WTC11 (cell line): ENCODE measurements around the gene HERPUD2. TPM values are rescaled to one million over a fixed set of nuclear protein-coding genes. Genes with fewer than 3 reads are reported as not detected.

Experiments used
- ATAC-seq: fragments of 200-7000 bp; cut with Tn5 transposase; 2 replicates; pipeline ENCODE4 v1.10.0; 2021; ENCODE audit warnings: mild to moderate bottlenecking, moderate library complexity
- CTCF ChIA-PET: fragments of 300-600 bp; sonication (Branson Sonifier 250); formaldehyde crosslinking; loops from one replicate; lab custom pipeline; 2021; ENCODE audit warnings: antibody characterized with exemption; lab: Charles Lee
- POLR2A ChIA-PET: fragments of 350-600 bp; sonication (Branson Sonifier 250); formaldehyde crosslinking; loops from one replicate; lab custom pipeline; 2021; ENCODE audit warnings: antibody characterized with exemption; lab: Charles Lee
- DNase-seq: peaks from one replicate; pipeline ENCODE4 v3.0.0; 2021; ENCODE audit warnings: low spot score
- H3K27ac Mint-ChIP-seq: 2 replicates; pipeline ENCODE4 v1.8.0; 2021; ENCODE audit warnings: mixed read lengths
- H3K27me3 Mint-ChIP-seq: 2 replicates; pipeline ENCODE4 v1.8.0; 2021; ENCODE audit warnings: low read depth, mild to moderate bottlenecking, moderate library complexity, mixed read lengths
- H3K36me3 Mint-ChIP-seq: 2 replicates; pipeline ENCODE4 v1.8.0; 2021; ENCODE audit warnings: mixed read lengths
- H3K4me1 Mint-ChIP-seq: 2 replicates; pipeline ENCODE4 v1.8.0; 2022; ENCODE audit warnings: mixed read lengths
- H3K4me3 Mint-ChIP-seq: 2 replicates; pipeline ENCODE4 v1.8.0; 2021; ENCODE audit warnings: mild to moderate bottlenecking, moderate library complexity, mixed read lengths
- H3K9me3 Mint-ChIP-seq: 2 replicates; pipeline ENCODE4 v1.8.0; 2021; ENCODE audit warnings: mixed read lengths
- EMX1 ChIP-seq: fragments of 250-450 bp; sonication (Bioruptor Pico); IDR thresholded peaks from 2 replicates; pipeline ENCODE4 v1.8.0; 2021; ENCODE audit warnings: mild to moderate bottlenecking
- ESRRA ChIP-seq: sonication (generic); formaldehyde crosslinking; IDR thresholded peaks from 2 replicates; pipeline ENCODE4 v1.8.1; 2022; ENCODE audit warnings: mild to moderate bottlenecking, missing genetic modification reagents, borderline replicate concordance
- HMGA2 ChIP-seq: fragments of 250-450 bp; sonication (Bioruptor Pico); IDR thresholded peaks from 2 replicates; pipeline ENCODE4 v1.4.0; 2021; ENCODE audit warnings: mild to moderate bottlenecking, moderate library complexity
- MXD4 ChIP-seq: fragments of 250-450 bp; sonication (Bioruptor Pico); IDR thresholded peaks from 2 replicates; pipeline ENCODE4 v1.8.0; 2021; ENCODE audit warnings: mild to moderate bottlenecking, moderate library complexity, borderline replicate concordance
- NFE2L1 ChIP-seq: sonication (generic); formaldehyde crosslinking; IDR thresholded peaks from 2 replicates; pipeline ENCODE4 v1.8.1; 2023; ENCODE audit warnings: missing genetic modification reagents
- PREB ChIP-seq: sonication (generic); formaldehyde crosslinking; IDR thresholded peaks from 2 replicates; pipeline ENCODE4 v1.8.1; 2022; ENCODE audit warnings: mild to moderate bottlenecking, missing genetic modification reagents, moderate library complexity, borderline replicate concordance
- TEAD4 ChIP-seq: sonication (generic); formaldehyde crosslinking; IDR thresholded peaks from 2 replicates; pipeline ENCODE4 v1.8.0; 2022; ENCODE audit warnings: mild to moderate bottlenecking, missing genetic modification reagents
- TP53 ChIP-seq: sonication (generic); formaldehyde crosslinking; IDR thresholded peaks from 2 replicates; pipeline ENCODE4 v1.8.1; 2023; ENCODE audit warnings: mild to moderate bottlenecking, missing genetic modification reagents
- USF2 ChIP-seq: sonication (generic); formaldehyde crosslinking; IDR thresholded peaks from 2 replicates; pipeline ENCODE4 v1.8.1; 2023; ENCODE audit warnings: mild to moderate bottlenecking, missing genetic modification reagents, moderate library complexity
- ZNF121 ChIP-seq: sonication (generic); formaldehyde crosslinking; IDR thresholded peaks from 2 replicates; pipeline ENCODE4 v1.8.0; 2023; ENCODE audit warnings: missing genetic modification reagents
- ZNF138 ChIP-seq: sonication (generic); formaldehyde crosslinking; conservative IDR thresholded peaks from 2 replicates; pipeline ENCODE4 v1.8.1; 2022; ENCODE audit warnings: mild to moderate bottlenecking, moderate library complexity, missing genetic modification reagents
- ZNF263 ChIP-seq: sonication (generic); formaldehyde crosslinking; IDR thresholded peaks from 2 replicates; pipeline ENCODE4 v1.8.1; 2022; ENCODE audit warnings: low read depth, mild to moderate bottlenecking, moderate library complexity, missing genetic modification reagents
- ZNF396 ChIP-seq: fragments of 250-450 bp; sonication (Bioruptor Pico); IDR thresholded peaks from 2 replicates; pipeline ENCODE4 v1.8.0; 2021; ENCODE audit warnings: mild to moderate bottlenecking, moderate library complexity, borderline replicate concordance
- ZSCAN18 ChIP-seq: fragments of 250-450 bp; sonication (Bioruptor Pico); IDR thresholded peaks from 2 replicates; pipeline ENCODE4 v2.1.2; 2022; ENCODE audit warnings: mild to moderate bottlenecking, moderate library complexity
- total RNA-seq: library from RNA; stranded (reverse); gene quantifications from 3 replicates; pipeline ENCODE4 v1.2.3, GENCODE V29; 2021
- TF ChIP-seq, protein P1 (sequence below): sonication (generic); formaldehyde crosslinking; IDR thresholded peaks from 2 replicates; pipeline ENCODE4 v1.8.1; 2022; ENCODE audit warnings: low read depth, mild to moderate bottlenecking, moderate library complexity, missing genetic modification reagents, borderline replicate concordance
- TF ChIP-seq, protein P2 (sequence below): sonication (generic); formaldehyde crosslinking; IDR thresholded peaks from 2 replicates; pipeline ENCODE4 v1.8.1; 2023; ENCODE audit warnings: mild to moderate bottlenecking, missing genetic modification reagents, moderate library complexity

HERPUD2 gene
- total RNA-seq, 1 experiment from 2014 or later, result 16.2 TPM

- ChIA-PET POLR2A (no interaction called here), CTCF (interaction anchor here (1.0 to 1.9 kb wide), 3 partner anchors 17 to 180 kb away, joined by 3 to 13 read pairs (median 5); no protein-coding TSS in a partner anchor)
- Mint-ChIP-seq H3K4me1 (no peaks in the 10 kb centered on the region), H3K27ac (no peak overlapping the region), H3K9me3 (0 out of 2 replicates have a peak, but pooled peaks cover 3% of the 10 kb centered on the region), H3K4me3 (no peak overlapping the region), H3K27me3 (peaks cover 1% of the 10 kb centered on the region; the same call in 1 of the 2 replicates), H3K36me3 (no peaks in the 10 kb centered on the region)
- ATAC-seq, result no peak
- TF ChIP-seq, protein P1, sequence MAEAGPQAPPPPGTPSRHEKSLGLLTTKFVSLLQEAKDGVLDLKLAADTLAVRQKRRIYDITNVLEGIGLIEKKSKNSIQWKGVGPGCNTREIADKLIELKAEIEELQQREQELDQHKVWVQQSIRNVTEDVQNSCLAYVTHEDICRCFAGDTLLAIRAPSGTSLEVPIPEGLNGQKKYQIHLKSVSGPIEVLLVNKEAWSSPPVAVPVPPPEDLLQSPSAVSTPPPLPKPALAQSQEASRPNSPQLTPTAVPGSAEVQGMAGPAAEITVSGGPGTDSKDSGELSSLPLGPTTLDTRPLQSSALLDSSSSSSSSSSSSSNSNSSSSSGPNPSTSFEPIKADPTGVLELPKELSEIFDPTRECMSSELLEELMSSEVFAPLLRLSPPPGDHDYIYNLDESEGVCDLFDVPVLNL (CRISPR knock-in tag), result no peak
- TF ChIP-seq NFE2L1, result no peak
- DNase-seq, result no peak
Observed at GRCh38 chr7:35726654-35727053, 31.7 kb upstream of the HERPUD2 start.

DNA sequence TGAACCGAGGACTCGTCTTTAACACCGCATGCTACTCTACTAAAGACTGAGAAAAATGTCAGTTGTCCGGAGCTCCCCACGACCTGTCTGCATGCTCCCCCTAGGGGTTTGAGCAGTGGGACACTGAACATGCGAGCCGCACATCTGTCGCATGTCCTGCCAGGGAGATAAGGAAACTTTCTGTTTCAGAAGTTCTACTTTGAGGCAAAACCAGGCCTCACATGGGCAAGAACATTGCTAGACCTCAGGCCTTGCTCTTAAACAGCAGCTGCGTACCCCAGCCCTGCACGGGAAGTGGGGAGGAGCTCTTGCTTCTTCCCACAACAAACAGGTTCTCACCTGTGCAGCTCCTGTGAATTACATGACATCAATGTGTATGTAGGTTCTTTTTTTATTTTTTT is 30.3 kb upstream of the HERPUD2 start:
- ATAC-seq (peak; percentile 72), DNase-seq (no peak)
- TF ChIP-seq TEAD4 (CRISPR knock-in tag), result no peak
- no peak for TF ChIP-seq PREB (CRISPR knock-in tag)
- TF ChIP-seq HMGA2, result no peak
- no peak for TF ChIP-seq ZNF121 (CRISPR knock-in tag)
- ChIA-PET CTCF (interaction anchor here (0.6 to 1.9 kb wide), 5 partner anchors 15 to 123 kb away, joined by 3 to 13 read pairs (median 4); no protein-coding TSS in a partner anchor), POLR2A (no interaction called here)
- Mint-ChIP-seq H3K4me3 (no peak overlapping the region), H3K27me3 (no peaks in the 10 kb centered on the region), H3K4me1 (no peaks in the 10 kb centered on the region), H3K9me3 (0 out of 2 replicates have a peak, but pooled peaks cover 3% of the 10 kb centered on the region), H3K27ac (no peak overlapping the region), H3K36me3 (no peaks in the 10 kb centered on the region)

GRCh38 chr7:35723011-35723410 is 28.1 kb upstream of the HERPUD2 start:
- H3K27ac Mint-ChIP-seq, result no peak overlapping the region
- ATAC-seq, result no peak
- H3K9me3 Mint-ChIP-seq, result 0 out of 2 replicates have a peak, but pooled peaks cover 3% of the 10 kb centered on the region
- H3K27me3 Mint-ChIP-seq, result no peaks in the 10 kb centered on the region
- no peak for DNase-seq
- H3K36me3 Mint-ChIP-seq, result no peaks in the 10 kb centered on the region
- TF ChIP-seq, protein P1 (CRISPR knock-in tag), result no peak
- TF ChIP-seq ZNF121 (CRISPR knock-in tag), result no peak
- no peak for TF ChIP-seq TP53 (CRISPR knock-in tag)
- TF ChIP-seq ZNF138 (CRISPR knock-in tag), result no peak
- TF ChIP-seq MXD4 (CRISPR knock-in tag), result no peak
- no peak for TF ChIP-seq ESRRA (CRISPR knock-in tag)
- no peak for TF ChIP-seq ZNF263 (CRISPR knock-in tag)
- TF ChIP-seq, protein P2, sequence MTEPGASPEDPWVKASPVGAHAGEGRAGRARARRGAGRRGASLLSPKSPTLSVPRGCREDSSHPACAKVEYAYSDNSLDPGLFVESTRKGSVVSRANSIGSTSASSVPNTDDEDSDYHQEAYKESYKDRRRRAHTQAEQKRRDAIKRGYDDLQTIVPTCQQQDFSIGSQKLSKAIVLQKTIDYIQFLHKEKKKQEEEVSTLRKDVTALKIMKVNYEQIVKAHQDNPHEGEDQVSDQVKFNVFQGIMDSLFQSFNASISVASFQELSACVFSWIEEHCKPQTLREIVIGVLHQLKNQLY (CRISPR knock-in tag), result no peak
- H3K4me1 Mint-ChIP-seq, result no peaks in the 10 kb centered on the region
- ChIA-PET POLR2A (no interaction called here), CTCF (no interaction called here)
- H3K4me3 Mint-ChIP-seq, result no peak overlapping the region

GRCh38 chr7:35722054-35722849 is 27.3 kb upstream of the HERPUD2 start:
- no peak overlapping the region for H3K27ac Mint-ChIP-seq
- H3K36me3 Mint-ChIP-seq, result no peaks in the 10 kb centered on the region
- no peak for ATAC-seq
- H3K4me3 Mint-ChIP-seq, result no peak overlapping the region
- no peaks in the 10 kb centered on the region for H3K27me3 Mint-ChIP-seq
- 0 out of 2 replicates have a peak, but pooled peaks cover 3% of the 10 kb centered on the region for H3K9me3 Mint-ChIP-seq
- POLR2A ChIA-PET, result no interaction called here
- CTCF ChIA-PET, result no interaction called here
- DNase-seq, result no peak
- no peaks in the 10 kb centered on the region for H3K4me1 Mint-ChIP-seq
- TF ChIP-seq, protein P1 (CRISPR knock-in tag), result no peak
- TF ChIP-seq ZNF396 (CRISPR knock-in tag) (no peak), EMX1 (CRISPR knock-in tag) (no peak), USF2 (no peak), ZSCAN18 (CRISPR knock-in tag) (no peak)
